RWPE1 (cell line): Measurements from ENCODE around the gene KRT84.

Experiments
- CTCF ChIA-PET: fragments of 350-600 bp; sonication (Branson Sonifier 250); formaldehyde crosslinking; extraction: SDS; loops from one replicate; lab custom pipeline; 2021; lab: Yijun Ruan, JAX
- POLR2A ChIA-PET: fragments of 400-600 bp; formaldehyde crosslinking; extraction: SDS; loops from one replicate; lab custom pipeline; 2020; ENCODE audit warnings: antibody characterized with exemption; ENCODE audit not compliant: low non-redundant PET; lab: Yijun Ruan, JAX
- DNase-seq: peaks from one replicate; pipeline ENCODE4 v3.0.0; 2012; ENCODE audit warnings: low spot score
- H3K27ac ChIP-seq: fragments of 450-650 bp; 2 replicates; pipeline ENCODE4 v1.5.1; 2017
- CTCF ChIP-seq: fragments of 450-650 bp; conservative IDR thresholded peaks from 2 replicates; pipeline ENCODE4 v1.5.1; 2017; ENCODE audit warnings: low read depth, mild to moderate bottlenecking

KRT84 gene

GRCh38 chr12:52385226-52385702 lies at the start of gene KRT84:
Gene KRT84 (minus strand): TSS chr12:52385652. CDS start chr12:52385585, 67 bp downstream.
- no peak for DNase-seq
- TF ChIP-seq CTCF: no peak
- ChIA-PET CTCF (interaction anchor here (0.6 to 0.7 kb wide), 2 partner anchors 186 to 242 kb away, joined by 3 to 6 read pairs; no protein-coding TSS in a partner anchor), POLR2A (no interaction called here)
- H3K27ac ChIP-seq: no peak within 1 kb of the TSS

GRCh38 chr12:52434760-52435530 lies 49.5 kb upstream of the KRT84 start:
- CTCF ChIA-PET: interaction anchor here (0.9 kb wide), 1 partner anchor 39 kb away, joined by 3 read pairs; no protein-coding TSS in a partner anchor
- peak overlapping the region; percentile 82 for H3K27ac ChIP-seq
- POLR2A ChIA-PET: interaction anchor here (1.4 kb wide), 1 partner anchor 85 kb away, joined by 3 read pairs; the partner anchor contains the start of gene KRT5
- DNase-seq: no peak
- no peak for TF ChIP-seq CTCF

GRCh38 chr12:52434081-52434733 lies 48.8 kb upstream of the KRT84 start, which contains the start of gene KRT75:
Gene KRT75 (minus strand): TSS chr12:52434371. CDS start chr12:52434304, 67 bp downstream.
- CTCF ChIA-PET: interaction anchor here (0.9 kb wide), 1 partner anchor 38 kb away, joined by 3 read pairs; no protein-coding TSS in a partner anchor
- H3K27ac ChIP-seq: peak within 1 kb of the TSS; percentile 71
- peak; percentile 58 for DNase-seq
- TF ChIP-seq CTCF: no peak
- POLR2A ChIA-PET: interaction anchor here (1.4 kb wide), 1 partner anchor 86 kb away, joined by 3 read pairs; the partner anchor contains the start of gene KRT5

GRCh38 chr12:52433501-52434080 lies 48.1 kb upstream of the KRT84 start:
- ChIA-PET POLR2A (interaction anchor here (1.4 kb wide), 1 partner anchor 87 kb away, joined by 3 read pairs; the partner anchor contains the start of gene KRT5), CTCF (no interaction called here)
- no peak for DNase-seq
- H3K27ac ChIP-seq: peak overlapping the region; percentile 71
- no peak for TF ChIP-seq CTCF

- POLR2A ChIA-PET: no interaction called here
Observed at GRCh38 chr12:52432559-52433207, 47.2 kb upstream of the KRT84 start.

More at GRCh38 chr12:52432559-52433207, 47.2 kb upstream of the KRT84 start:
- no peak for TF ChIP-seq CTCF
- no peak overlapping the region for H3K27ac ChIP-seq
- DNase-seq: no peak
- CTCF ChIA-PET: interaction anchor here (0.7 kb wide), 1 partner anchor 140 kb away, joined by 3 read pairs; no protein-coding TSS in a partner anchor
